GM15510 (cell line): ENCODE results near the gene PHF3.

Experiments used
- POLR2A ChIP-seq: IDR thresholded peaks from 3 replicates; pipeline ENCODE4 v1.6.1; 2011; ENCODE audit warnings: borderline replicate concordance; ENCODE audit not compliant: insufficient read length; ENCODE audit errors: extremely low read depth

PHF3 gene, protein sequence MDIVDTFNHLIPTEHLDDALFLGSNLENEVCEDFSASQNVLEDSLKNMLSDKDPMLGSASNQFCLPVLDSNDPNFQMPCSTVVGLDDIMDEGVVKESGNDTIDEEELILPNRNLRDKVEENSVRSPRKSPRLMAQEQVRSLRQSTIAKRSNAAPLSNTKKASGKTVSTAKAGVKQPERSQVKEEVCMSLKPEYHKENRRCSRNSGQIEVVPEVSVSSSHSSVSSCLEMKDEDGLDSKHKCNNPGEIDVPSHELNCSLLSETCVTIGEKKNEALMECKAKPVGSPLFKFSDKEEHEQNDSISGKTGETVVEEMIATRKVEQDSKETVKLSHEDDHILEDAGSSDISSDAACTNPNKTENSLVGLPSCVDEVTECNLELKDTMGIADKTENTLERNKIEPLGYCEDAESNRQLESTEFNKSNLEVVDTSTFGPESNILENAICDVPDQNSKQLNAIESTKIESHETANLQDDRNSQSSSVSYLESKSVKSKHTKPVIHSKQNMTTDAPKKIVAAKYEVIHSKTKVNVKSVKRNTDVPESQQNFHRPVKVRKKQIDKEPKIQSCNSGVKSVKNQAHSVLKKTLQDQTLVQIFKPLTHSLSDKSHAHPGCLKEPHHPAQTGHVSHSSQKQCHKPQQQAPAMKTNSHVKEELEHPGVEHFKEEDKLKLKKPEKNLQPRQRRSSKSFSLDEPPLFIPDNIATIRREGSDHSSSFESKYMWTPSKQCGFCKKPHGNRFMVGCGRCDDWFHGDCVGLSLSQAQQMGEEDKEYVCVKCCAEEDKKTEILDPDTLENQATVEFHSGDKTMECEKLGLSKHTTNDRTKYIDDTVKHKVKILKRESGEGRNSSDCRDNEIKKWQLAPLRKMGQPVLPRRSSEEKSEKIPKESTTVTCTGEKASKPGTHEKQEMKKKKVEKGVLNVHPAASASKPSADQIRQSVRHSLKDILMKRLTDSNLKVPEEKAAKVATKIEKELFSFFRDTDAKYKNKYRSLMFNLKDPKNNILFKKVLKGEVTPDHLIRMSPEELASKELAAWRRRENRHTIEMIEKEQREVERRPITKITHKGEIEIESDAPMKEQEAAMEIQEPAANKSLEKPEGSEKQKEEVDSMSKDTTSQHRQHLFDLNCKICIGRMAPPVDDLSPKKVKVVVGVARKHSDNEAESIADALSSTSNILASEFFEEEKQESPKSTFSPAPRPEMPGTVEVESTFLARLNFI (N-terminal part only)

GRCh38 chr6:63635588-63636517, at the start of gene PHF3:
PHF3 (plus strand) TSS chr6:63635802; CDS start chr6:63646552, 10,750 bp downstream.
- peak; percentile 71 for TF ChIP-seq POLR2A

DNA sequence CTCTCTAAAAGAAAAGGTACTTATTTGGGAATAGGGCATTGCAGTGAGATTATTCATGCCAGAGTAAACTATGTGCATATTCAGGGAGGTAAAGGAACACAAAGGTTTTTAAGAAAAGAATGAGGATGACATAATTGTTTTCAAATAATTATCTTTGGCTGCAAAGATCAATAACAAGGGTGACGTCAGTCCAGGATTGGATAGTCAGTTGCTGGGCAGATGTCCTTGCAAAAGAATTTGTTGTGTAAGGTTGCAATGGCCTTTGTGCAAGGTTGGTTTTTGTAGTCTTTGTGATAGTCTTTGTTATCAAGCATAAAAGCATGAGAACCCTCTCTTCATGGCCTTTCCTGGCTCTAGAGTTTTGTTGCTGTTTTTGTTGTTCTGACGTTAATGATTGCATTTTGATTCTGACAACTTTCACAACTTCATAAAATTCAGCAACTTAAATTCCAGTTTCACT, 45.6 kb upstream of the PHF3 start:
- TF ChIP-seq POLR2A, result no peak

DNA sequence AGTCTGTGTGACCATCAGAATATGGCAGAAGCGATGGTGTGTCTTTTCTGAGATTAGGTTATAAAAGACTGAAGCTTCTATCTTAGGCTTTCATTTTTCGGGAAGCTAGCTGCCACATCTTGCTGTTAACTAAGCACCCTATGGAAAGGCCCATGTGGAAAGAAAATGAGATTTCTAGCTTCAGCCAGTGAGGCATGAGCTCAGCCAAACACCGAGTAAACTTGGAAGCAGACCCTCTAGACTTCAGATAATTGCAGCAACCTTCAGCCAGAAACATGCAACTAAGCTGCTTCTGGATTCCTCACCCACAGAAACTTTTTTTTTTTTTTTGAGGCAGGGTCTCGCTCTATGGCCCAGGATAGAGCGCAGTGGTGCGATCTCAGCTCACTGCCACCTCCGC, 42.7 kb upstream of the PHF3 start:
- no peak for TF ChIP-seq POLR2A

DNA sequence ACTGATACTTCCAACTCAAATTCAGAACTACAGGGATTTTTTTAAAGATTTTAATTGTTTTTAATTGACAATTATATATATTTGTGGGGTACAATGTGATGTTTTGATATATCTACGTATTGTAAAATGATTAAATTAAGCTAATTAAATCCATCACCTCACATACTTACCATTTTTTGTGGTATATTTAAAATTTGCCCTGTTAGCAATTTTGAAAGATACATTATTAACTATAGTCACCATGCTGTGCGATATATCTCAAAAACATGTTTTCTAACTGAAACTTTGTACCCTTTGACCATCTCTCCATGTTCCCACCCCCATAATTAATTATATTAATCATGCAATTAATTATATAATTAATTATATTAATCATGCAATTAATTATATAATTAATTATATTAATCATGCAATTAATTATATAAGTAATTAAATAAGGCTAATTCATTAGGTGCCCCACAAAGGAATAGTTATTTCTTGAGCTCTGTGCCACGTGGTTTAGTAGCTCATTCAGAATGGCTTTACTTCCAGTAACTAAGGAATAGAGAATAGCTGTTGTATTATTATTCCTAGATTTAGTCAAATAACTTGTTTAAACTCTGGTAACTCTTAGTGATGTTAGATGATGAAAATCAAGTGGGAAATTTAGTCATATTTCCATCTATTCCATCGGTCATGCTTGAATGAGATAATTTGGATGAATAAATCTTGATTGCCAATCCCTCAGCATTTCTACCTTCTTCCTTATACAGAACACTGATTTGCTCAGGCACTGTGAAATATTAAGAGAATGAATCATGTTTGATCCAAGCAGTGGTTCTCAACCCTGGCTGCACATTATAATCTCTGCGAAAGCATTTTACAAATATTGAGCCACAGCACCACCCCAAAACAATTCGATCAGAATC, 38.2 kb upstream of the PHF3 start:
- no peak for TF ChIP-seq POLR2A

GRCh38 chr6:63598049-63599036, 37.3 kb upstream of the PHF3 start:
- no peak for TF ChIP-seq POLR2A

- no peak for TF ChIP-seq POLR2A
Observed at GRCh38 chr6:63599243-63599642, 36.4 kb upstream of the PHF3 start.

DNA sequence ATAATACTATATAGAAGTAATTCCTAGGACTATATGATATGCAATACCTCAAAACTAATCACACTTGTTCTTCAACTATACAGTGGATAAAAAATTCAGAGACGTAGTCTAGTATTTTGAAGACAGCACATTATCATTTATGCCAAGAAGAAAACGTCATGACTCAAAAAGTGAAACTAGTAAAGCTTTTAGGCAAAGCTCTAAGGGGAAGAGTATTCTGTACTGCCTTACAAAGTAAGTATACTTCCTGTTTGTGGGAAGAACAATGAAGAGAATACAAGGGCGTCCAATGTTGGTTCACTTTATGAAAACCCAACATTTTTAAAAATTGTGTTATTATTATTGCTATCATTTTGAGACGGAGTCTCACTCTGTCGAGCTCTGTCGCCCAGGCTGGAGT, 35.5 kb upstream of the PHF3 start:
- TF ChIP-seq POLR2A, result no peak

DNA sequence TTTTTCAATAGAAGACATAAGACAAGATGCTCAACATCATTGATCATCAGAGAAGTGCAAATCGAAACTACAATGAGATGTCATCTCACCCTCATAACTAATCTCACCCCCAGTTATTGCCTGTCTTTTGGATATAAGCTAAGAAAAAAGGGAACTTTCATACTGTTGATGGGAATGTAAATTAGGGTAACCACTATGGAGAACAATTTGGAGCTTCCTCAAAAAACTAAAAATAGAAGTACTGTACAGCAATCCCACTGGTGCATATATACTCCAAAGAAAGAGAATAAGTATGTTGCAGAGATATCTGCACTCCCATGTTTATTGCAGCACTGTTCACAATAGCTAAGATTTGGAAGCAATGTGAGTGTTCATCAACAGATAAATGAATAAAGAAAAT, 26.4 kb upstream of the PHF3 start:
- TF ChIP-seq POLR2A, result no peak

DNA sequence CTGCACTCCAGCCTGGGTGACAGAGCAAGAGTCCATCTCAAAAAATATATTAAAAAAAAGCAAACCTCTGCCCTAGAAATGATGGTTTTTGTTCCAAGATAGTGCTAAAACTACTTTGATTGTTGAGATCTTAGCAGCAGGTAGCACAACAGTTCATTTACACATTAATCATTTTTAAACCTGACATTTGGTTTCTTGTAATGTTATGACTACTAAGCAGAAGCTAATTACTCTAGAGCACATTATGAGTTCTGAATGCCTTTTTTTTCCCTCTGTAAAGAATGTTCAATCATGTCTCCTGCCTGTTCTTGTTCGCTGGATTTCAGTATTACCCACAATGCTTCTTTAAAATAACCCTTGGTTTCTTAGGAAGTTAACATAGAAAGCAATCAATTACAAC, 24.7 kb upstream of the PHF3 start:
- no peak for TF ChIP-seq POLR2A

GRCh38 chr6:63611560-63611959, 24.0 kb upstream of the PHF3 start:
- TF ChIP-seq POLR2A, result no peak

DNA sequence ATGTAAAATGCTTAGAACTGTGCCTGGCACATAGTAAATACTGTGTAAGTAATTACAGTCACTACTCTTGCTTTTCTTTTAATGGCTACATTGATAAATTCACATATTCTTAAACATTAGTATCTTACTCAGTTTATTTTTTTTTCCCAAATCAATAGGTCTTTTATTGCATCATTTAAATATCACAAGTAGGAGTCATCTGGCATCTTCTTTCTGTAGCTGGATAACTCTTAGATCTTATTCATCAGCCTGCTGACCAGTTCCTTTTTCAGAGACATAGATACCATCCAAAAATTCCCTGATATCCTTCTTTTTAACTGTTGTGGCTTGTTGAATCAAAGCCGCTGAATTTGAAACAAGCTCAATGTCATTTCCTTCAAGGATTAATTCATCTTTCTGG, 20.0 kb upstream of the PHF3 start:
- TF ChIP-seq POLR2A, result no peak

DNA sequence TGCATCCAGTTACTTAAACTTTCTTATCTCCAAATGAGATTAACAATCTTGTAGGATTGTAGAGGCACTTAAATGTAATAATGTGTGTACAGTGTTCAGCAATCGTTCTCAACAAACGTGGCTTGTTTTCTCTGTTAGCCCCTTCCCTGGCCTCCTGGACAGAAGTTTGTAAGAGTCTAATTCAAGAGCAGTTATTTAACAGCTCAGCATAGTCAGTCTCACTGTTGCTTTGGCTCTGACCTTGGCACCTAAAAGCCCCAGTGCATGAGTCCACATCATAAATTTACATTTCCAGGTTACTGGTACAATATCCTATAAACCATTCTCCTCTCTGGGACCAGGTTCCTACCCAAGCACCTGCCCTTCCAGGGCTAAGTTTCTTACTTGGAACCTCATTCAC, 11.5 kb upstream of the PHF3 start:
- TF ChIP-seq POLR2A, result no peak

GRCh38 chr6:63630466-63630865, 5.1 kb upstream of the PHF3 start:
- TF ChIP-seq POLR2A, result no peak
